HepG2 (cell line): ENCODE measurements around the gene FBXO33. TPM values are rescaled to one million over a fixed set of nuclear protein-coding genes. Genes with fewer than 3 reads are reported as not detected.

Experiments
- ARNT2 ChIP-seq: sonication (generic); formaldehyde crosslinking; IDR thresholded peaks from 2 replicates; pipeline ENCODE4 v1.8.0; 2022; ENCODE audit warnings: mild to moderate bottlenecking, low read depth, missing genetic modification reagents, moderate library complexity
- FOXJ3 ChIP-seq: sonication (generic); formaldehyde crosslinking; IDR thresholded peaks from 2 replicates; pipeline ENCODE4 v1.4.0; 2020; ENCODE audit warnings: missing genetic modification reagents, mild to moderate bottlenecking, borderline replicate concordance
- PAF1 ChIP-seq: IDR thresholded peaks from 2 replicates; pipeline ENCODE4 v1.6.1; 2016; ENCODE audit warnings: missing genetic modification reagents, missing compliant biosample characterization
- RBM22 ChIP-seq: fragments of 200-400 bp; formaldehyde crosslinking; optimal IDR thresholded peaks from 2 replicates; pipeline ENCODE3; 2017; ENCODE audit warnings: mild to moderate bottlenecking, low read length, moderate library complexity
- SOX13 ChIP-seq, 3 experiments: fragments of 450-650 bp in 1 of 3; sonication (generic) in 1 of 3; formaldehyde crosslinking in 1 of 3; IDR thresholded peaks in 2 of 3; conservative IDR thresholded peaks in 1 of 3; 2 replicates each; pipeline versions ENCODE4 v1.5.0 to v1.6.1; 2016 to 2020; ENCODE audit warnings: antibody characterized with exemption in 1 of 3, mild to moderate bottlenecking in 1 of 3, missing compliant biosample characterization in 1 of 3, missing genetic modification reagents in 1 of 3, moderate library complexity in 1 of 3
- SRF ChIP-seq: IDR thresholded peaks from 2 replicates; pipeline ENCODE4 v1.6.1; 2011; ENCODE audit warnings: mild to moderate bottlenecking, low read depth, low read length, moderate library complexity
- ZNF207 ChIP-seq: fragments of 450-650 bp; IDR thresholded peaks from 2 replicates; pipeline ENCODE4 v1.6.1; 2016; ENCODE audit warnings: antibody characterized with exemption, borderline replicate concordance
- ZNF3 ChIP-seq: IDR thresholded peaks from 2 replicates; pipeline ENCODE4 v1.7.0; 2017; ENCODE audit warnings: inconsistent platforms
- ZNF550 ChIP-seq: sonication (generic); formaldehyde crosslinking; IDR thresholded peaks from 2 replicates; pipeline ENCODE4 v1.4.0; 2020; ENCODE audit warnings: mild to moderate bottlenecking, missing genetic modification reagents, borderline replicate concordance
- ZNF563 ChIP-seq: sonication (generic); formaldehyde crosslinking; IDR thresholded peaks from 2 replicates; pipeline ENCODE4 v1.8.0; 2022; ENCODE audit warnings: mild to moderate bottlenecking, moderate library complexity, missing genetic modification reagents
- ZNF605 ChIP-seq: sonication (generic); formaldehyde crosslinking; IDR thresholded peaks from 2 replicates; pipeline ENCODE4 v1.8.0; 2022; ENCODE audit warnings: mild to moderate bottlenecking, missing genetic modification reagents
- ZNF713 ChIP-seq: sonication (generic); formaldehyde crosslinking; IDR thresholded peaks from 2 replicates; pipeline ENCODE4 v1.4.0; 2020; ENCODE audit warnings: mild to moderate bottlenecking, missing genetic modification reagents
- ZNF768 ChIP-seq: sonication (generic); formaldehyde crosslinking; IDR thresholded peaks from 2 replicates; pipeline ENCODE4 v1.4.0; 2020; ENCODE audit warnings: missing genetic modification reagents
- ZNF777 ChIP-seq: sonication (generic); formaldehyde crosslinking; IDR thresholded peaks from 2 replicates; pipeline ENCODE4 v1.4.0; 2020; ENCODE audit warnings: missing genetic modification reagents
- polyA plus RNA-seq, 8 experiments: library from polyadenylated mRNA; depleted of rRNA in 3 of 8; stranded (reverse) in 7 of 8; unstranded in 1 of 8; fragments of >200 nt; fragmentation: Illumina TruSeq in 4 of 8; extraction: Trizol in 4 of 8; gene quantifications; 2 replicates each; pipeline versions ENCODE4 v1.2.1 to v1.2.3, GENCODE V29; 2011 to 2016; ENCODE audit warnings: low read depth in 4 of 8, missing spikeins in 1 of 8, mixed read lengths in 1 of 8; ENCODE audit not compliant: insufficient read depth in 1 of 8
- total RNA-seq, 5 experiments: library from RNA; depleted of rRNA; stranded (reverse); fragments of >200 nt; fragmentation: Illumina TruSeq; extraction: Trizol; gene quantifications; 2 replicates each; pipeline ENCODE4 v1.2.3, GENCODE V29; 2016; ENCODE audit warnings: low read depth in 1 of 5
- TF ChIP-seq, protein P1 (sequence below): sonication (generic); formaldehyde crosslinking; IDR thresholded peaks from 2 replicates; pipeline ENCODE4 v1.5.0; 2020; ENCODE audit warnings: missing genetic modification reagents
- TF ChIP-seq, protein P2 (sequence below): sonication (generic); formaldehyde crosslinking; IDR thresholded peaks from 2 replicates; pipeline ENCODE4 v1.5.0; 2020; ENCODE audit warnings: missing genetic modification reagents, mild to moderate bottlenecking, borderline replicate concordance
- TF ChIP-seq, protein P3 (sequence below): sonication (generic); formaldehyde crosslinking; IDR thresholded peaks from 2 replicates; pipeline ENCODE4 v1.8.0; 2022; ENCODE audit warnings: mild to moderate bottlenecking, missing genetic modification reagents
- TF ChIP-seq, protein P4 (sequence below): fragments of 450-650 bp; IDR thresholded peaks from 2 replicates; pipeline ENCODE4 v1.6.1; 2017; ENCODE audit warnings: mild to moderate bottlenecking
- TF ChIP-seq, protein P5 (sequence below): sonication (generic); formaldehyde crosslinking; conservative IDR thresholded peaks from 2 replicates; pipeline ENCODE4 v1.5.0; 2020; ENCODE audit warnings: missing genetic modification reagents
- TF ChIP-seq, protein P6 (sequence below): sonication (generic); formaldehyde crosslinking; IDR thresholded peaks from 2 replicates; pipeline ENCODE4 v1.5.0; 2020; ENCODE audit warnings: missing genetic modification reagents

Gene FBXO33
- total and polyA plus RNA-seq, 2 of the 13 experiments (the other 11 are each of a cell fraction or from before 2014, with no cell fraction given) = 15.5 to 16.9 TPM

DNA sequence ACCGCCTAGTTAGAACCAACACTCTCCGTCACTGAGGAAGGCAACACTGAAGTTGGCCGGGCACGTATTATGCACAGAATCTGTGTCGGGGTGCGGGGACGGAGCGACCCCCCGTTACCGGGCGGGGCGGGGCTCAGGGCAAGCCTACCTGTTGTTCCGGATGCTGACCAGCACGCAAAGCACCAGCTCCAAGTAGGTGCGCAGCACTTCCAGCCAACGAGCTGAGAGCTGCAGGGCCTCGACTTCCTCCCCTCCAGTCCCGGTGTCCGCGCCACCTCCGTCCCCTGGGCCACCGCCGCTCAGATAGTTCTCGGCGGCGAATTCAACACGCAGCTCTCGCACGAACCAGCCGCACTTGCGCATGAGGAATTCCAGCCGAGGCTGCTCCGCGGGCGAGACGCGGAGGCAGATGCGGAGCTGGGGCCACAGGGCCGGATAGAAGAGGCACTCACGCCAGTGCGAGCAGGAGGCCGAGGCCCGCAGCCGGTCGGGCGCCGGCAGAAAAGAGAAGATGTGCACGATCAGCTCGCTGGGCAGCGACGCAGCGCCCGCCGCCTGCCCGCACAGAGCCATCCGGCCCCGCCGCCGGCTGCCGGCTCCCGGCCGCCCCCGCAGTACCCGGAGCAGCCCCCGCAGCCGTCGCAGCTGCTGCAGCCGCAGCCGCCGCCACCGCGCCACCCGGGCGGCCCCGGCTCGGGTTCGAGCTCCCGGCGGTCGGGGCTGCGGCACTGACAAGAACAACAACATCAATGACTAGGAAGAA lies 636 bp downstream of the FBXO33 start (continued):
- TF ChIP-seq, protein P1, sequence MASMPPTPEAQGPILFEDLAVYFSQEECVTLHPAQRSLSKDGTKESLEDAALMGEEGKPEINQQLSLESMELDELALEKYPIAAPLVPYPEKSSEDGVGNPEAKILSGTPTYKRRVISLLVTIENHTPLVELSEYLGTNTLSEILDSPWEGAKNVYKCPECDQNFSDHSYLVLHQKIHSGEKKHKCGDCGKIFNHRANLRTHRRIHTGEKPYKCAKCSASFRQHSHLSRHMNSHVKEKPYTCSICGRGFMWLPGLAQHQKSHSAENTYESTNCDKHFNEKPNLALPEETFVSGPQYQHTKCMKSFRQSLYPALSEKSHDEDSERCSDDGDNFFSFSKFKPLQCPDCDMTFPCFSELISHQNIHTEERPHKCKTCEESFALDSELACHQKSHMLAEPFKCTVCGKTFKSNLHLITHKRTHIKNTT (CRISPR knock-in tag) = no peak
- TF ChIP-seq FOXJ3 (no peak), ZNF207 (no peak), SRF (no peak; the same call in 1 of the 2 replicates), SOX13 (IDR thresholded peaks at IDR 0.05) (no peak), SOX13 (CRISPR knock-in tag; conservative IDR thresholded peaks at IDR 0.05 in 1 of 2, IDR thresholded peaks at IDR 0.05 in 1 of 2) (peak in 1 of 2 experiments; percentile 20; a peak in 2 of 4 replicates), ZNF550 (CRISPR knock-in tag) (0 out of 2 replicates have a peak, but pooled peaks have one; percentile 33), ZNF768 (peak; percentile 65), ZNF605 (CRISPR knock-in tag) (peak; percentile 90; the same call in 1 of the 2 replicates), ARNT2 (CRISPR knock-in tag) (no peak; the same call in 1 of the 2 replicates), ZNF563 (CRISPR knock-in tag) (peak; percentile 56), ZNF777 (CRISPR knock-in tag) (no peak), ZNF3 (CRISPR knock-in tag) (no peak), ZNF713 (CRISPR knock-in tag) (peak; percentile 84; the same call in 1 of the 2 replicates), RBM22 (no peak), PAF1 (CRISPR knock-in tag) (no peak)
- TF ChIP-seq, protein P2, sequence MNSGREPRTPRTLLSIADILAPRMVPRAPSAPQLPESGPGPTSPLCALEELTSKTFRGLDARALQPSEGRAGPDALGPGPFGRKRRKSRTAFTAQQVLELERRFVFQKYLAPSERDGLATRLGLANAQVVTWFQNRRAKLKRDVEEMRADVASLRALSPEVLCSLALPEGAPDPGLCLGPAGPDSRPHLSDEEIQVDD (CRISPR knock-in tag) = peak; percentile 17; the same call in 1 of the 2 replicates
- TF ChIP-seq, protein P3, sequence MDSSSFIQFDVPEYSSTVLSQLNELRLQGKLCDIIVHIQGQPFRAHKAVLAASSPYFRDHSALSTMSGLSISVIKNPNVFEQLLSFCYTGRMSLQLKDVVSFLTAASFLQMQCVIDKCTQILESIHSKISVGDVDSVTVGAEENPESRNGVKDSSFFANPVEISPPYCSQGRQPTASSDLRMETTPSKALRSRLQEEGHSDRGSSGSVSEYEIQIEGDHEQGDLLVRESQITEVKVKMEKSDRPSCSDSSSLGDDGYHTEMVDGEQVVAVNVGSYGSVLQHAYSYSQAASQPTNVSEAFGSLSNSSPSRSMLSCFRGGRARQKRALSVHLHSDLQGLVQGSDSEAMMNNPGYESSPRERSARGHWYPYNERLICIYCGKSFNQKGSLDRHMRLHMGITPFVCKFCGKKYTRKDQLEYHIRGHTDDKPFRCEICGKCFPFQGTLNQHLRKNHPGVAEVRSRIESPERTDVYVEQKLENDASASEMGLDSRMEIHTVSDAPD = 0 out of 2 replicates have a peak, but pooled peaks have one; percentile 25
- TF ChIP-seq, protein P4, sequence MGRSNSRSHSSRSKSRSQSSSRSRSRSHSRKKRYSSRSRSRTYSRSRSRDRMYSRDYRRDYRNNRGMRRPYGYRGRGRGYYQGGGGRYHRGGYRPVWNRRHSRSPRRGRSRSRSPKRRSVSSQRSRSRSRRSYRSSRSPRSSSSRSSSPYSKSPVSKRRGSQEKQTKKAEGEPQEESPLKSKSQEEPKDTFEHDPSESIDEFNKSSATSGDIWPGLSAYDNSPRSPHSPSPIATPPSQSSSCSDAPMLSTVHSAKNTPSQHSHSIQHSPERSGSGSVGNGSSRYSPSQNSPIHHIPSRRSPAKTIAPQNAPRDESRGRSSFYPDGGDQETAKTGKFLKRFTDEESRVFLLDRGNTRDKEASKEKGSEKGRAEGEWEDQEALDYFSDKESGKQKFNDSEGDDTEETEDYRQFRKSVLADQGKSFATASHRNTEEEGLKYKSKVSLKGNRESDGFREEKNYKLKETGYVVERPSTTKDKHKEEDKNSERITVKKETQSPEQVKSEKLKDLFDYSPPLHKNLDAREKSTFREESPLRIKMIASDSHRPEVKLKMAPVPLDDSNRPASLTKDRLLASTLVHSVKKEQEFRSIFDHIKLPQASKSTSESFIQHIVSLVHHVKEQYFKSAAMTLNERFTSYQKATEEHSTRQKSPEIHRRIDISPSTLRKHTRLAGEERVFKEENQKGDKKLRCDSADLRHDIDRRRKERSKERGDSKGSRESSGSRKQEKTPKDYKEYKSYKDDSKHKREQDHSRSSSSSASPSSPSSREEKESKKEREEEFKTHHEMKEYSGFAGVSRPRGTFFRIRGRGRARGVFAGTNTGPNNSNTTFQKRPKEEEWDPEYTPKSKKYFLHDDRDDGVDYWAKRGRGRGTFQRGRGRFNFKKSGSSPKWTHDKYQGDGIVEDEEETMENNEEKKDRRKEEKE = no peak
- TF ChIP-seq, protein P5, sequence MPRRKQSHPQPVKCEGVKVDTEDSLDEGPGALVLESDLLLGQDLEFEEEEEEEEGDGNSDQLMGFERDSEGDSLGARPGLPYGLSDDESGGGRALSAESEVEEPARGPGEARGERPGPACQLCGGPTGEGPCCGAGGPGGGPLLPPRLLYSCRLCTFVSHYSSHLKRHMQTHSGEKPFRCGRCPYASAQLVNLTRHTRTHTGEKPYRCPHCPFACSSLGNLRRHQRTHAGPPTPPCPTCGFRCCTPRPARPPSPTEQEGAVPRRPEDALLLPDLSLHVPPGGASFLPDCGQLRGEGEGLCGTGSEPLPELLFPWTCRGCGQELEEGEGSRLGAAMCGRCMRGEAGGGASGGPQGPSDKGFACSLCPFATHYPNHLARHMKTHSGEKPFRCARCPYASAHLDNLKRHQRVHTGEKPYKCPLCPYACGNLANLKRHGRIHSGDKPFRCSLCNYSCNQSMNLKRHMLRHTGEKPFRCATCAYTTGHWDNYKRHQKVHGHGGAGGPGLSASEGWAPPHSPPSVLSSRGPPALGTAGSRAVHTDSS (CRISPR knock-in tag) = no peak
- TF ChIP-seq, protein P6, sequence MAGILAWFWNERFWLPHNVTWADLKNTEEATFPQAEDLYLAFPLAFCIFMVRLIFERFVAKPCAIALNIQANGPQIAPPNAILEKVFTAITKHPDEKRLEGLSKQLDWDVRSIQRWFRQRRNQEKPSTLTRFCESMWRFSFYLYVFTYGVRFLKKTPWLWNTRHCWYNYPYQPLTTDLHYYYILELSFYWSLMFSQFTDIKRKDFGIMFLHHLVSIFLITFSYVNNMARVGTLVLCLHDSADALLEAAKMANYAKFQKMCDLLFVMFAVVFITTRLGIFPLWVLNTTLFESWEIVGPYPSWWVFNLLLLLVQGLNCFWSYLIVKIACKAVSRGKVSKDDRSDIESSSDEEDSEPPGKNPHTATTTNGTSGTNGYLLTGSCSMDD = peak; percentile 82; the same call in 1 of the 2 replicates
